Measurements from ENCODE around the gene KRTAP10-4.

KRTAP10-4 gene

GRCh38 chr21:44611551-44611950 lies 38.0 kb downstream of the KRTAP10-4 start:
- H3K27ac ChIP-seq (replicated peaks), result no peak overlapping the region
- no peak for TF ChIP-seq REST (IDR thresholded peaks at IDR 0.05; ENCODE audit: insufficient replicate concordance, low read depth)
- H3K4me3 ChIP-seq (replicated peaks; ENCODE audit: insufficient read depth, low read length), result no peak overlapping the region
- no peak for DNase-seq (ENCODE audit: low read depth in 1 of 2, low spot score in 1 of 2)
- H3K27me3 ChIP-seq (ENCODE audit: insufficient read depth, poor library complexity, severe bottlenecking), result no peaks in the 10 kb centered on the region

DNA sequence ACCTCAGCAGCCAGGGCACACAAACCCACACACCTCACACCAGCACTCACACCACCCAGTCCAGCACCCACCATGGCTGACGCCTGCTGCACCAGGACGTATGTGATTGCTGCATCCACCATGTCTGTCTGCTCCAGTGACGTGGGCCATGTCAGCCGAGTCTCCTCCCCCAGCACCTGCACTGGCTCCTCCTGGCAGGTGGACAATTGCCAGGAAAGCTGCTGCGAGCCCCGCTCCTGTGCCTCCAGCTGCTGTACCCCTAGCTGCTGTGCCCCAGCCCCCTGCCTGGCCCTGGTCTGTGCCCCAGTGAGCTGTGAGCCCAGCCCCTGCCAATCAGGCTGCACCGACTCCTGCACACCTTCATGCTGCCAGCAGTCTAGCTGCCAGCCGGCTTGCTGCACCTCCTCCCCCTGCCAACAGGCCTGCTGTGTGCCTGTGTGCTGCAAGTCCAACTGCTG lies 38.5 kb downstream of the KRTAP10-4 start, which contains the start of gene KRTAP10-8:
Gene KRTAP10-8 (plus strand): TSS at position 51 of the 458 bp plus-strand sequence. CDS start 22 bp downstream, at position 73.
- TF ChIP-seq, protein P1, sequence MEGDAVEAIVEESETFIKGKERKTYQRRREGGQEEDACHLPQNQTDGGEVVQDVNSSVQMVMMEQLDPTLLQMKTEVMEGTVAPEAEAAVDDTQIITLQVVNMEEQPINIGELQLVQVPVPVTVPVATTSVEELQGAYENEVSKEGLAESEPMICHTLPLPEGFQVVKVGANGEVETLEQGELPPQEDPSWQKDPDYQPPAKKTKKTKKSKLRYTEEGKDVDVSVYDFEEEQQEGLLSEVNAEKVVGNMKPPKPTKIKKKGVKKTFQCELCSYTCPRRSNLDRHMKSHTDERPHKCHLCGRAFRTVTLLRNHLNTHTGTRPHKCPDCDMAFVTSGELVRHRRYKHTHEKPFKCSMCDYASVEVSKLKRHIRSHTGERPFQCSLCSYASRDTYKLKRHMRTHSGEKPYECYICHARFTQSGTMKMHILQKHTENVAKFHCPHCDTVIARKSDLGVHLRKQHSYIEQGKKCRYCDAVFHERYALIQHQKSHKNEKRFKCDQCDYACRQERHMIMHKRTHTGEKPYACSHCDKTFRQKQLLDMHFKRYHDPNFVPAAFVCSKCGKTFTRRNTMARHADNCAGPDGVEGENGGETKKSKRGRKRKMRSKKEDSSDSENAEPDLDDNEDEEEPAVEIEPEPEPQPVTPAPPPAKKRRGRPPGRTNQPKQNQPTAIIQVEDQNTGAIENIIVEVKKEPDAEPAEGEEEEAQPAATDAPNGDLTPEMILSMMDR (IDR thresholded peaks at IDR 0.05; ENCODE audit: insufficient read depth, low read length), result no peak
- H3K4me3 ChIP-seq (replicated peaks; ENCODE audit: insufficient read depth, low read length), result no peak within 1 kb of the TSS
- no peaks in the 10 kb centered on the region for H3K27me3 ChIP-seq (ENCODE audit: insufficient read depth, poor library complexity, severe bottlenecking)
- no peak for DNase-seq (ENCODE audit: low read depth in 1 of 2, low spot score in 1 of 2)
- H3K27ac ChIP-seq (replicated peaks), result no peak within 1 kb of the TSS

GRCh38 chr21:44612669-44613229 lies 39.2 kb downstream of the KRTAP10-4 start:
- H3K27ac ChIP-seq (replicated peaks), result no peak overlapping the region
- TF ChIP-seq POLR2AphosphoS5 (IDR thresholded peaks at IDR 0.05; ENCODE audit: low read depth) (no peak), GABPA (IDR thresholded peaks at IDR 0.05; ENCODE audit: low read depth) (no peak)
- TF ChIP-seq, protein P1 (IDR thresholded peaks at IDR 0.05; ENCODE audit: insufficient read depth, low read length), result no peak

GRCh38 chr21:44613386-44614155 lies 40.0 kb downstream of the KRTAP10-4 start:
- no peak for TF ChIP-seq REST (IDR thresholded peaks at IDR 0.05; ENCODE audit: insufficient replicate concordance, low read depth)
- TF ChIP-seq, protein P1 (IDR thresholded peaks at IDR 0.05; ENCODE audit: insufficient read depth, low read length), result no peak
- TF ChIP-seq GABPA (IDR thresholded peaks at IDR 0.05; ENCODE audit: low read depth), result no peak
- no peak for TF ChIP-seq SPI1 (IDR thresholded peaks at IDR 0.05; ENCODE audit: borderline replicate concordance, low read depth)
- TF ChIP-seq POLR2AphosphoS5 (IDR thresholded peaks at IDR 0.05; ENCODE audit: low read depth), result no peak
- DNase-seq (ENCODE audit: low read depth in 1 of 2, low spot score in 1 of 2), result no peak
- no peak overlapping the region for H3K4me3 ChIP-seq (replicated peaks; ENCODE audit: insufficient read depth, low read length)

More at GRCh38 chr21:44612669-44613229, 39.2 kb downstream of the KRTAP10-4 start:
- Histone ChIP-seq H3K27me3 (ENCODE audit: insufficient read depth, poor library complexity, severe bottlenecking) (no peaks in the 10 kb centered on the region), H3K4me3 (replicated peaks; ENCODE audit: insufficient read depth, low read length) (no peak overlapping the region)
- DNase-seq (ENCODE audit: low read depth in 1 of 2, low spot score in 1 of 2), result no peak

More at GRCh38 chr21:44613386-44614155, 40.0 kb downstream of the KRTAP10-4 start:
- Histone ChIP-seq H3K27ac (replicated peaks) (no peak overlapping the region), H3K27me3 (ENCODE audit: insufficient read depth, poor library complexity, severe bottlenecking) (no peaks in the 10 kb centered on the region)
